ENCODE results near the gene SPOCK2. TPM values are rescaled to one million over a fixed set of nuclear protein-coding genes. Genes with fewer than 3 reads are reported as not detected.
A peak's percentile ranks its signal among the peaks of the same experiment; 100 is the strongest.

The SPOCK2 gene
- total and polyA plus RNA-seq, 8 donors = 0.59 to 2.1 (median 1.6) TPM

DNA sequence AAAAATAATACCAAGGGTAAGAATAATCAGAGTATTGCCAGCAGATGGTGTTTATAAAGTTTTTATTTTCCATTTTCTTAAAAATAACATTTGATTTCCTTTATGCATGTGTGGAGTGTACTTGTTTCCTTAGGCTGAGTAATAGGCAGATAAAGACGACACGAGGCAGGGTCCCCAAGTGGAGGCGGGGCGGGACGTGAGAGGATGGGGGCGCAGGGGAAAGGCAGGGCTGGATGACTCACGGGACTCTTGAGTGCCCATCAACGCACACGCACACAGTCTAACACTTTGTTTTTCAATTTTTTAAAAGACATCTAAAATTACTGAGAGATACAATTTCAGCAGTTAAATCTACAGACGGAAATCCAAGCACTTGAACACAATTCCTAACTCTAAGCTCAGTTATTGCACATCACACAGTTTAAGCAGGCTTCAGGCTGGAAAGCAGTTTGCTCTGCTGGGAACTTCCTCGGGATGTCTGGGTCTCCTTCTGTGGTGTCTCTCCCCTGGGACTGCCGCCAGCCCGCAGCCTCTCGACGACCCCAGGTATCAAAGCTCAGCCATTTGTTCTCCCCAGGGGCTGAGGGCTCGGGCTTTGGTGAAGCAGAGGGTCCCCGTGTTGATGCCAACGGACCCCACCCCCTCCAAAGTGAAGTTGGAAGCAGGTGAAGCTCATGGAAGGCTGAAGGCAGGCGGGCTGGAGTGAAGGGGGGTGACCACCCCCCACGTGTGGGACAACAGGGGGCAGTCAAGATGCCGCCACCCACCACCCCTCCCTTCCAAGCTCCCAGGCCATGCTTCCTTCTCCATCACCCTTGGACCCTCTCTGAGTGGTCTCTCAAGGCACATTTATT, 29.1 kb downstream of the SPOCK2 start:
- H3K27me3 ChIP-seq = no peaks in the 10 kb centered on the region
- FAIRE-seq (no peak), DNase-seq (peak in 1 of 6 donors; percentile 35), ATAC-seq (no peak)
- WGBS, 2 donors = 74 to 79% methylated on average over 21 of the region's 21 CpGs
- H3K4me3 ChIP-seq = no peak overlapping the region
- no peaks in the 10 kb centered on the region for H3K36me3 ChIP-seq
- H3K4me1 ChIP-seq = peaks cover 7 to 23% (median 22%) of the 10 kb centered on the region in 3 donors
- H3K27ac ChIP-seq = no peak overlapping the region
- TF ChIP-seq, protein P1, sequence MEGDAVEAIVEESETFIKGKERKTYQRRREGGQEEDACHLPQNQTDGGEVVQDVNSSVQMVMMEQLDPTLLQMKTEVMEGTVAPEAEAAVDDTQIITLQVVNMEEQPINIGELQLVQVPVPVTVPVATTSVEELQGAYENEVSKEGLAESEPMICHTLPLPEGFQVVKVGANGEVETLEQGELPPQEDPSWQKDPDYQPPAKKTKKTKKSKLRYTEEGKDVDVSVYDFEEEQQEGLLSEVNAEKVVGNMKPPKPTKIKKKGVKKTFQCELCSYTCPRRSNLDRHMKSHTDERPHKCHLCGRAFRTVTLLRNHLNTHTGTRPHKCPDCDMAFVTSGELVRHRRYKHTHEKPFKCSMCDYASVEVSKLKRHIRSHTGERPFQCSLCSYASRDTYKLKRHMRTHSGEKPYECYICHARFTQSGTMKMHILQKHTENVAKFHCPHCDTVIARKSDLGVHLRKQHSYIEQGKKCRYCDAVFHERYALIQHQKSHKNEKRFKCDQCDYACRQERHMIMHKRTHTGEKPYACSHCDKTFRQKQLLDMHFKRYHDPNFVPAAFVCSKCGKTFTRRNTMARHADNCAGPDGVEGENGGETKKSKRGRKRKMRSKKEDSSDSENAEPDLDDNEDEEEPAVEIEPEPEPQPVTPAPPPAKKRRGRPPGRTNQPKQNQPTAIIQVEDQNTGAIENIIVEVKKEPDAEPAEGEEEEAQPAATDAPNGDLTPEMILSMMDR (IDR thresholded peaks at IDR 0.05) = no peak
- H3K9me3 ChIP-seq = no peaks in the 10 kb centered on the region
- intact Hi-C loops (cut with DNase I) = loop anchor here in 1 of 3 donors (10.0 kb wide), 1 partner anchor 286 kb away; no protein-coding TSS in a partner anchor

DNA sequence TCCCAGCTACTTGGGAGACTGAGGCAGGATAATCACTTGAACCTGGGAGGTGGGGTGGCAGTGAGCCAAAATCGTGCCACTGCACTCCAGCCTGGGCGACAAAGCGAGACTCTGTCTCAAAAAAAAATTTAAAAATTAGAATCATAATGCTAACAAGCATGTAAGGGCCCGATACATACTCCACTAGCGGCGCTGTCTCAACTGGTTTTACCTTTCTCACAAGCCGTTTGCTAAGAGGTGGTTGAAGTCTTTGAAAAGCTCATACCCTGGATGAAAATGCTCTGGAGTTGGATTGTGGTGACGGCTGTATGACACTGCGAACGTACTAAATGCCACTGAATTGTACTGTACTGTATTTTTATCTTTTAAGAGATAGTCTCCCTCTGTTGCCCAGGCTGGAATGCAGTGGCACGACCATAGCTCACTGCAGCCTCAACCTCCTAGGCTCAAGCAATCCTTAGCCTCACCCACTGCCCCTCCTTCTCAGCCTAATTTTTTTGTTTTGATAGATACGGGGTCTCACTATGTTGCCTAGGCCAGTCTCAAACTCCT, 29.9 kb downstream of the SPOCK2 start:
- Histone ChIP-seq H3K9me3 (no peaks in the 10 kb centered on the region), H3K4me1 (peaks cover 7 to 23% (median 22%) of the 10 kb centered on the region in 3 donors), H3K27me3 (no peaks in the 10 kb centered on the region), H3K36me3 (no peaks in the 10 kb centered on the region), H3K4me3 (no peak overlapping the region), H3K27ac (no peak overlapping the region)
- WGBS, 2 donors = 92 to 93% methylated on average over 12 of the region's 12 CpGs
- TF ChIP-seq, protein P1 (IDR thresholded peaks at IDR 0.05) = no peak
- ATAC-seq (no peak), DNase-seq (peak in 1 of 6 donors; percentile 33), FAIRE-seq (no peak)
- intact Hi-C loops (cut with DNase I) = loop anchor here in 1 of 3 donors (10.0 kb wide), 1 partner anchor 286 kb away; no protein-coding TSS in a partner anchor

DNA sequence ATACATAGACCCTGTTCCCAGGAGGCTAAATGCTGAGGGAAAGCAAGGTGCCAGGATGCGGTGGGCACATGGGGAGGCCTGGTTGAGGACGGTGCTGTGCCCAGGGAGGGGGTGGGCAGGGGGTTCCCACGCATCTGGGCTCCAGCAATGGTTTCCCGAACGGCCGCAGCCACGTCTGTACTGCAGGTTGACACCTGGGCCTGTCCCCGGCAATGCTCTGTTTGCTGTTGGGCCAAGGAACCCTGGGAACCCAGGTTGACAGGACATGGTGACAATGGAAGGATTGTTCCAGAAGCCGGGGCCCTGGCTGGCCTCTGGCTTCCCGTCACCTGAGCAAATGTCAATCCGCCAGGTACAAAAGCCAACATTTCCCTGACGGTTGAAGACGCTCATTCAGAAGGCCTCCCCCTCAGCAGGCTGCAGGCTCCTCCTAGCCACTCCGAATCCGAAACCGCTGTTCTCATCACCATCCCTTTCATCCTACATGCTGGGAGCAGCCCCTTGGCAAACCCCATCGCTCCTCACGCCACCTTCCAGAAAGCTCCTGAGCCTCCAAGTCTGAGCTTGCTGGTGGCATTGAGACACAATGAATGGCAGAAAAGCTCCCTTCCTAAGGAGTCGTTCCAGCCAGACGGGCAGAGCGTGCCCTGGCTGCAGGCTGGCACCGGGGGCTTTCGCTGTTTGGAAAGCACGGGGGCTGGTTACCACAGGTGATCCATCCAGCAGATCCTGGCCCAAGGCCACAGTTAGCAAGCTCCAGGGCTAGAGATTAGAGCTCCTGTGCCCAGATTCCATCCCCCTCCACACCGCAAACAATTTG, 31.2 kb downstream of the SPOCK2 start:
- Histone ChIP-seq H3K36me3 (no peaks in the 10 kb centered on the region), H3K9me3 (no peaks in the 10 kb centered on the region), H3K27me3 (no peaks in the 10 kb centered on the region), H3K4me3 (no peak overlapping the region), H3K27ac (peak overlapping the region in 3 of 4 donors; percentile 53 to 77 (median 69)), H3K4me1 (peaks cover 7 to 23% (median 22%) of the 10 kb centered on the region in 3 donors)
- FAIRE-seq (no peak), DNase-seq (peak; percentile 68 to 90 (median 73)), ATAC-seq (peak; percentile 75 to 87 (median 81))
- WGBS, 2 donors = 25% methylated on average over 24 to 25 of the region's 25 CpGs
- TF ChIP-seq, protein P1 (IDR thresholded peaks at IDR 0.05) = no peak
- intact Hi-C loops (cut with DNase I) = loop anchor here in 1 of 3 donors (10.0 kb wide), 1 partner anchor 288 kb away; no protein-coding TSS in a partner anchor

DNA sequence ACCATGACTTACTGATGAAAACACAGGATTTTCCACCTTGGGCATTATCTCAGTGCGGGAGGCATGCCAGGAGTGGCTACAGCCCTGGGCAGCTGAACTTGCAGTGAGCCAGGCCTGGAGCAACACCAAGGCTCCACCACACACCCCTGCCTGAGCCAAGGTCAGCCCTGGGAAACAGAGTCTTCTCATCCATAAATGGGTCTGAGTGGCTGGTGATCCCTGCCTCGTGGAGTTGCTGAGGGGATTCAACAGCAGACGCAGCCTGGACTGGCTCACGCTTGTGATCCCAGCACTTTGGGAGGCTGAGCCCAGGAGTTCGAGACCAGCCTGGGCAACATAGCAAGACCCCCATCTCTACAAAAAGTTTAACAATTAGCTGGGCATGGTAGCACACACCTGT, 32.2 kb downstream of the SPOCK2 start:
- TF ChIP-seq, protein P1 (IDR thresholded peaks at IDR 0.05) = no peak
- WGBS, 2 donors = 37 to 40% methylated on average over 5 of the region's 5 CpGs
- Histone ChIP-seq H3K27ac (peak overlapping the region in 1 of 4 donors; percentile 69), H3K4me1 (peaks cover 7 to 23% (median 22%) of the 10 kb centered on the region in 3 donors), H3K9me3 (no peaks in the 10 kb centered on the region), H3K36me3 (no peaks in the 10 kb centered on the region), H3K4me3 (no peak overlapping the region), H3K27me3 (no peaks in the 10 kb centered on the region)
- peak; percentile 85 to 90 (median 87) for ATAC-seq
- no peak for FAIRE-seq
- intact Hi-C loops (cut with DNase I) = loop anchor here in 1 of 3 donors (10.0 kb wide), 1 partner anchor 289 kb away; no protein-coding TSS in a partner anchor
- DNase-seq = peak; percentile 76 to 94 (median 91)
